HG02840 (cell line): Measurements from ENCODE around the gene METTL13.

Experiments used
- ATAC-seq: cut with Tn5 transposase; IDR thresholded peaks from one replicate; pipeline ENCODE4 v1.9.1; 2021; ENCODE audit warnings: mild to moderate bottlenecking, moderate library complexity, moderate number of reproducible peaks; ENCODE audit not compliant: unreplicated experiment, low FRiP score

The METTL13 gene

DNA sequence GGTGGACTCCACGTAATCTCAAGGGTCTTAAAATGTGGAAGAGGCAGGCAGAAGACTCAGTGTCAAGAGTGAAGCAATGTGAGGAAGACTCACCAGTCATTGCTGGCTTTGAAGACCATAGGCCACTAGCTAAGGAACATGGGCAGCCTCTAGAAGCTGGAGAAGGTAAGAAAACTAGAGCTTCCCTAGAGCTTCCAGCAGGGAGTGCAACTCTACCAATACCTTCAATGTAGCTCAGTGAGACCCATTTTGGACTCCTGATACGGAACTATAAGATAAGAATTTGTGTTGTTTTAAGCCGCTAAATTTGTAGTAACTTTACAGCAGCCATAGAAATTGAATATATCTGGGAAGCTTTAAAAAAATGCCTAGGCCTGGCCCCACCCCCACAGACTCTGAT is 18.9 kb downstream of the METTL13 start:
- no peak for ATAC-seq

GRCh38 chr1:171800851-171801250 is 19.4 kb downstream of the METTL13 start:
- ATAC-seq: no peak

GRCh38 chr1:171801487-171801891 is 20.0 kb downstream of the METTL13 start:
- no peak for ATAC-seq

GRCh38 chr1:171802207-171802606 is 20.7 kb downstream of the METTL13 start:
- no peak for ATAC-seq

- ATAC-seq: no peak
Measured at GRCh38 chr1:171803045-171803444, 21.6 kb downstream of the METTL13 start.

- ATAC-seq: no peak
Measured at GRCh38 chr1:171803461-171804022, 22.1 kb downstream of the METTL13 start.

GRCh38 chr1:171805395-171806115 is 24.1 kb downstream of the METTL13 start:
- ATAC-seq: no peak

DNA sequence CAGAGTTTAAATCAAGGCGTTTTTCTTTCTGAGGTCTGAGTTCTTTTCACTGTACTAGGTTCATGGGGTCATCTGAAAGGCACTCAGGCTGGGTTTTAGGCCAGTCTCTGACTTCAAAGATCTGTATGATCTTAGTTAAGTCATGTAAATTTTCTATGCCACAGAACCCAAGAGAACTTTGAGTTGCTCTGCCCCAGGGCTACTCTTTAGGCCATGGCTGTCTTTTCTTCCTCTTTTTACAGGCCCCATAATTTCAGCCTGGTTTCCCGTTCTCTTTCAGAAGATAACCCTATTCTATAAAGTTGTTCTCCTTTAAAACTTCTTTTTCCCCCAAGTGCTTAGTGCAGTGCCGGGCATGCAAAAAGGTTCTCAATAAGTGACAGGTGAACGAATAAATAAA is 26.1 kb downstream of the METTL13 start:
- ATAC-seq: no peak

DNA sequence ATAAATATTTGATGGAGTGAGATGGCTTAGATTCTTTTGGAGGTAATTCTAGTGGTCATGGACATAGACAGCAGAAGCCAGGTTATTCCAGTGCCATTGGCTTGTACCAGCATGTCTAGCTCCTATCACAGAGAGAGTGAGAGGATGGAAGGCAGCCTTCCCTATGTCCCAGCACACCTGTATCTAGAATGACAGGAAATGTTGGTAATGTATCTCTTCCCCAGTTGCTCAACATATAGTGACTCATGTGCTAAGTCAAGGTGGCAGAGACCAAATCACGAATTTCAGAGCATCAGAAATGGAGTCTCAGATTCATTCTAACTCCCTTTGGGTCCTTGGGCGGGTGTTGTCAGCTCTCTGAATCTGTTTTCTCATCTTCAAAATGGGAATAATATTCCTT is 28.4 kb downstream of the METTL13 start:
- ATAC-seq: no peak

DNA sequence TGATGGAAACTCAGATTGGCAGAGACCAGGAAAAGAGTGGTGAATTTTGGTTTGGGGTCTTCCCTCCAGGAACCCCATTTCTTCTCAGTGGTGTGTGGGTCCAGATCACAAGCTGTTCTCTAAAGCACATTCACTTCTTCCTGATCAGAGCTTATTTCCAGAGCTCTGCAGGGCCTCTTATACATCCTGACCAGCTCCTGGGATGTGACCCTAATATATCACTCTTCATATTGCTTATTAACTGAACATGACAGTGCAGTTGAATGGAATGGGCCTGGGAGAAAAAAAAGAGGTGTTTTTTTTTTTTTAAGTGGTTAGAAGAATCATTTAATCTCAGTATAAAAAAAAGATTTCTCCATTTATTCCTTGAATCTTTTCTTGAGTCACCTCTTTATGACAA is 30.2 kb downstream of the METTL13 start:
- ATAC-seq: no peak

GRCh38 chr1:171814692-171815091 is 33.2 kb downstream of the METTL13 start:
- ATAC-seq: no peak

GRCh38 chr1:171816300-171816901 is 34.9 kb downstream of the METTL13 start:
- ATAC-seq: no peak

GRCh38 chr1:171817511-171818265 is 36.2 kb downstream of the METTL13 start:
- ATAC-seq: peak; percentile 63

DNA sequence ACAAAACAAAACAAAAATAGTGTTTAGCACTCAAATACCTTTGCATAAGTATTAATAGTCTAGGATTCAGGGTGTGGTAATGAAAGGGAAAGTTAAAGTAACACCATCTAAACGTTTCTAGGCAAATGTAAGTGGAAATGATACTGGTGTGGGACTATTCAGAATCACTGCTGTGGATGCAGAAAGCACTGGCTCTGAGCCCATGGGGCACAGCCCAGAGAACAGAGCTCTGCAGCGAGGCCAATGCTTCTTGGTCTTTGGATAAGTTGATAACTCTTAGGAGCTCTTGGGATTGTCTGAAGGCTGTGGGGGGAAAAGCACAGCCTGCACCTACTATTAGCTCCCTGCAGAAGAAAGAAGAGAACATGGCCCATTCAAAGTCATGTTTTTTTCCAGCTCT is 38.5 kb downstream of the METTL13 start:
- ATAC-seq: no peak

DNA sequence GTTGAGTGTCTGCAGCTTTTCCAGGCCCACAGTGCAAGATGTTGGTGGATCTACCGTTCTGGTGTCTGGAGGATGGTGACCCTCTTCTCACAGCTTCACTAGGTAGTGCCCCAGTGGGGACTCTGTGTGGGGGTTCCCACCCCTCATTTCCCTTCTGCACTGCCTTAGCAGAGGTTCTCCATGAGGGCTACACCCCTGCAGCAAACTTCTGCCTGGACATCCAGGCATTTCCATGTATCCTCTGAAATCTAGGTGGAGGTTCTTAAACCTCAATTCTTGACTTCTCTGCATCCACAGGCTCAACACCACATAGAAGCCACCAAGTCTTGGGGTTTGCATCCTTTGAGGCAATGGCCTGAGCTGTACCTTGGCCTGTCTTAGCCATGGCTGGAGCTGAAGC is 45.5 kb downstream of the METTL13 start:
- ATAC-seq: no peak

GRCh38 chr1:171828794-171829193 is 47.3 kb downstream of the METTL13 start:
- ATAC-seq: no peak

DNA sequence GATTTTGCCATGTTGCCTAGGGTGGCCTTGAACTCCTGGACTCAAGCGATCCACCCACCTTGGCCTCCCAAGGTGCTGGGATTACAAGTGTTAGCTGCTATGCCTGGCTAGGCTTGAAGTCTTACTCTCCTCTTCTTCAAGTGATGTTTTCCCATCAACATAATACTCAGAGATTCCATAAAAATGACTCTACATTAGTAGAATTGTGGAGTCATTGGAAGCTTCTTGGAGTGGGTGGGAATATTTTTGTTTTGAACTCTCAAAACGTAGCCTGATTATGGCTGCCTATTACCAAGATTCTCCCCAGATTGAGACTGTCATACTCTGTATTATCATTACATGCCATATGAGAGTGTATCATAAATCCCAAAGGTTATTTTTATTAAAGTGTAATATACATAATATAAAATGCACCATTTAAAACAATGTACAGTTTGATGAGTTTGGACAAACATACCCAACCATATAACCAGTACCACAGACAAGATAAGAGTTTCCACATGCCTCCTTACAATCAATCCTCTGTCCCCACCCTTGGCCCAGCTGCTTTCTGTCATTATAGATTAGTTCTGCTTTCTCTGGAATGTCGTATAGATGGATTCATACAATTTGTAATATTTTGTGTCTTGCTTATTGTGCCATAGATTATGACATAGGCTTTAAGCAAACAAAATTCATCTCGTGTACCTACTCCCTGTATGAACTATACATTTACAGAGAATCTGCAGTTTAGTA is 51.8 kb downstream of the METTL13 start:
- ATAC-seq: no peak

GRCh38 chr1:171834821-171835220 is 53.4 kb downstream of the METTL13 start:
- no peak for ATAC-seq

DNA sequence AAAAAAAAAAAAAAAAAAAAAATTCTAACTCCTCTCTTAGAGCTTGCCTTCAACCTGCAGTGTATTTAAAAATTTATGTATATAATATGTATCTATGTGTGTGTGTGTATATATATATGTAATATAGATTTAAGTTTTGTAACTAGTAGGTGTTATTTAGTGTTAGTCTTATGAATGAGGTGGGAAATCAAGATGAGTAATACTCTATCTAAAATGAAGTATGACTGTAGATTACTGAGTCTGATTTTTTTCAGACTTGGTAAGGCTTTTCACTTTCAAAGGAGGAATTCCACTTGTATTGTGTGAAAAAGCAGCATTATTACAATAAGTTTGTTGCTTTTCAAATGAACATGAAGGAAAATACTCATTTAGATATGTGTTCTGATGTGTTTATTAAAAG is 54.4 kb downstream of the METTL13 start:
- no peak for ATAC-seq

DNA sequence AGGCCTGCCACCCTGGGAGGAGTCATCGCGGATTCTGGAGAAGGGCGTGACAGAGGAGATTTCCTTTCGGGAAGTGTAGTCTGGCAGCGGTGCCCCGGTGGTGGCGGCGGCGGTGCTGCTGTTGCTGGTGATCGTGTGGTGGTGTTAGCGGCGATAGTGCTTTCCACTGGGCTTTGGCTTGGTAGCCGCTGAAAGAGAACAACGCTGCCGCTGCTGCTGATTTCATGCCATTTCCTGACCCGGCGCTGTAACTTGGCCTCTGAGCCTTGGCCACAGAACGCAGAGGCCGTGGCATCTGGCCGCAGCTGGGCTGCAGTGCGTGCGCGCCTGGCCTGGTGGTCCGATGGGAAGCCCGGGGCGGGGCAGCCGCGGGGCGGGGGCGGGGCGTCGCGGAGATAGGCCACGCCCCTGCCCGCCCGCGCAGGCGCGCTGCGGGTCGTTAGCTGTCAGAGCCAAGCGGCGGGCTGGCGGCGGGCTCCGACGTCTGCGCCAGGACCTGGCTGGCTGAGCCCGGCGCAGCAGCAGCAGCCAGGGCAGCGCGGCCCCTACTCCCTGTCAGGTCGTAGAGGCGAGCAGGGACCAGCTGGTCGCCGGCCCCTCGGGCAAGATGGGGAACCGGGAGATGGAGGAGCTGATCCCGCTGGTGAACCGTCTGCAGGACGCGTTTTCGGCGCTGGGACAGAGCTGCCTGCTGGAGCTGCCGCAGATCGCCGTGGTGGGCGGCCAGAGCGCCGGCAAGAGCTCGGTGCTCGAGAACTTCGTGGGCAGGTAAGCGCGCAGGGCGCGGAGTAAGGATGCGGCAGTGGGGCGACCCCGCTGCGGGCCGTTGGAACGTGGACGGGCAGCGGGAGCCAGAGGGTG is 59.8 kb downstream of the METTL13 start, which contains the start of gene DNM3:
Gene DNM3 (plus strand): TSS at position 449 of the 861 bp plus-strand sequence. CDS start 159 bp downstream, at position 608.
- ATAC-seq: peak; percentile 84
